KMS-11 (cell line): ENCODE measurements around the gene UBE3B.

Experiments
- H2AFZ ChIP-seq: fragments of 200-600 bp; sonication (generic); 2 replicates; pipeline ENCODE4 v1.6.1; 2016; ENCODE audit warnings: antibody characterized with exemption, mixed run types, low read depth
- H3K27ac ChIP-seq: fragments of 200-600 bp; sonication (generic); 2 replicates; pipeline ENCODE4 v1.6.1; 2016; ENCODE audit warnings: mild to moderate bottlenecking, mixed run types
- H3K27me3 ChIP-seq: fragments of 200-600 bp; sonication (generic); 2 replicates; pipeline ENCODE4 v1.6.1; 2017; ENCODE audit warnings: mild to moderate bottlenecking, low read depth, mixed run types, moderate library complexity; ENCODE audit not compliant: insufficient read depth
- H3K36me3 ChIP-seq: fragments of 200-600 bp; sonication (generic); 2 replicates; pipeline ENCODE4 v1.6.1; 2017; ENCODE audit warnings: mild to moderate bottlenecking, mixed run types; ENCODE audit not compliant: insufficient read depth
- H3K4me1 ChIP-seq: fragments of 200-600 bp; sonication (generic); 2 replicates; pipeline ENCODE4 v1.6.1; 2016; ENCODE audit warnings: mild to moderate bottlenecking, low read depth, mixed run types; ENCODE audit not compliant: poor library complexity, severe bottlenecking
- H3K4me2 ChIP-seq: fragments of 200-600 bp; sonication (generic); 2 replicates; pipeline ENCODE4 v1.7.0; 2016; ENCODE audit warnings: mild to moderate bottlenecking, mixed run types
- H3K4me3 ChIP-seq: fragments of 200-600 bp; sonication (generic); IDR thresholded peaks from 2 replicates; pipeline ENCODE4 v1.6.1; 2017; ENCODE audit warnings: low read depth, low read length, mixed read lengths; ENCODE audit not compliant: insufficient read depth
- H3K79me2 ChIP-seq: fragments of 200-600 bp; sonication (generic); 2 replicates; pipeline ENCODE4 v1.6.1; 2016; ENCODE audit warnings: low read depth, mixed run types; ENCODE audit not compliant: insufficient read depth
- H3K9ac ChIP-seq: fragments of 200-600 bp; sonication (generic); 2 replicates; pipeline ENCODE4 v1.6.1; 2016; ENCODE audit warnings: mild to moderate bottlenecking, mixed run types
- H4K20me1 ChIP-seq: fragments of 200-600 bp; sonication (generic); 2 replicates; pipeline ENCODE4 v1.6.1; 2016; ENCODE audit warnings: mild to moderate bottlenecking, mixed run types; ENCODE audit not compliant: insufficient read depth
- CTCF ChIP-seq: fragments of 200-600 bp; sonication (generic); conservative IDR thresholded peaks from 2 replicates; pipeline ENCODE4 v1.6.1; 2017; ENCODE audit warnings: low read depth, mild to moderate bottlenecking, antibody characterized with exemption, low read length, moderate library complexity, mixed read lengths

The UBE3B gene

GRCh38 chr12:109487181-109488050, 10.0 kb downstream of the UBE3B start:
- H3K27ac ChIP-seq = no peak overlapping the region
- no peaks in the 10 kb centered on the region for H3K36me3 ChIP-seq
- H3K27me3 ChIP-seq = no peaks in the 10 kb centered on the region
- no peak overlapping the region for H3K4me2 ChIP-seq
- TF ChIP-seq CTCF = no peak
- no peaks in the 10 kb centered on the region for H3K4me1 ChIP-seq
- no peak overlapping the region for H3K9ac ChIP-seq
- H3K79me2 ChIP-seq = no peaks in the 10 kb centered on the region
- no peak overlapping the region for H2AFZ ChIP-seq
- no peaks in the 10 kb centered on the region for H4K20me1 ChIP-seq
- H3K4me3 ChIP-seq = no peak overlapping the region

- Histone ChIP-seq H3K36me3 (no peaks in the 10 kb centered on the region), H3K4me2 (no peak overlapping the region)
Observed at GRCh38 chr12:109488051-109488665, 10.7 kb downstream of the UBE3B start.

GRCh38 chr12:109489016-109489954, 11.9 kb downstream of the UBE3B start:
- H3K4me2 ChIP-seq = no peak overlapping the region
- no peaks in the 10 kb centered on the region for H3K36me3 ChIP-seq
- H3K27ac ChIP-seq = no peak overlapping the region
- H3K4me1 ChIP-seq = no peaks in the 10 kb centered on the region
- H3K27me3 ChIP-seq = no peaks in the 10 kb centered on the region
- TF ChIP-seq CTCF = no peak
- no peak overlapping the region for H3K4me3 ChIP-seq
- H2AFZ ChIP-seq = no peak overlapping the region
- H3K79me2 ChIP-seq = no peaks in the 10 kb centered on the region
- no peak overlapping the region for H3K9ac ChIP-seq
- H4K20me1 ChIP-seq = no peaks in the 10 kb centered on the region

More at GRCh38 chr12:109488051-109488665, 10.7 kb downstream of the UBE3B start:
- H3K4me3 ChIP-seq = no peak overlapping the region
- H2AFZ ChIP-seq = no peak overlapping the region
- no peaks in the 10 kb centered on the region for H3K4me1 ChIP-seq
- no peak overlapping the region for H3K27ac ChIP-seq
- no peaks in the 10 kb centered on the region for H3K27me3 ChIP-seq
- no peaks in the 10 kb centered on the region for H3K79me2 ChIP-seq
- H3K9ac ChIP-seq = no peak overlapping the region
- H4K20me1 ChIP-seq = no peaks in the 10 kb centered on the region
- no peak for TF ChIP-seq CTCF

GRCh38 chr12:109489955-109490565, 12.6 kb downstream of the UBE3B start:
- Histone ChIP-seq H4K20me1 (no peaks in the 10 kb centered on the region), H3K9ac (no peak overlapping the region), H3K4me1 (no peaks in the 10 kb centered on the region), H3K27ac (no peak overlapping the region), H3K4me3 (no peak overlapping the region), H3K27me3 (no peaks in the 10 kb centered on the region), H3K4me2 (no peak overlapping the region), H3K36me3 (no peaks in the 10 kb centered on the region), H3K79me2 (no peaks in the 10 kb centered on the region), H2AFZ (no peak overlapping the region)
- TF ChIP-seq CTCF = no peak
